ENCODE measurements around the gene RER1.

GRCh38 chr1:2358072-2358471 is 33.6 kb upstream of the RER1 start:
- TF ChIP-seq CTCF (IDR thresholded peaks at IDR 0.05; ENCODE audit: low read length) (no peak), EZH2 (optimal IDR thresholded peaks at IDR 0.05; ENCODE audit: low read depth, low read length) (no peak)
